GM12878 (cell line): ENCODE measurements around the gene SLC37A1. TPM values are rescaled to one million over a fixed set of nuclear protein-coding genes. Genes with fewer than 3 reads are reported as not detected.

Experiments
- ATAC-seq: fragments of 200-7000 bp; cut with Tn5 transposase; 3 replicates; pipeline ENCODE4 v1.9.1; 2020; ENCODE audit warnings: mild to moderate bottlenecking, moderate library complexity
- BruUV-seq: library from RNA; stranded (reverse); fragments of 400-500 nt; replicated peaks from 2 replicates; lab custom pipeline; 2021; lab: Mats Ljungman, UMichigan
- CTCF ChIA-PET: fragments of 300-600 bp; sonication (Branson Sonifier 250); formaldehyde crosslinking; extraction: SDS; loops from one replicate; lab custom pipeline; 2021; ENCODE audit warnings: inconsistent platforms; lab: Yijun Ruan, JAX
- POLR2A ChIA-PET: fragments of 350-600 bp; formaldehyde crosslinking; extraction: SDS; loops from one replicate; lab custom pipeline; 2021; ENCODE audit warnings: inconsistent platforms; lab: Charles Lee
- RAD21 ChIA-PET: fragments of 300-600 bp; sonication (Branson Sonifier 250); formaldehyde crosslinking; loops from one replicate; lab custom pipeline; 2023; ENCODE audit warnings: antibody characterized with exemption; ENCODE audit not compliant: unreplicated experiment; lab: Charles Lee
- SMC1A ChIA-PET: fragments of 300-600 bp; sonication (Branson Sonifier 250); formaldehyde crosslinking; loops from one replicate; lab custom pipeline; 2023; ENCODE audit not compliant: unreplicated experiment, uncharacterized antibody; lab: Charles Lee
- DNase-seq: peaks from one replicate; pipeline ENCODE4 v3.0.0-alpha.2; 2011; ENCODE audit warnings: low read depth, low spot score
- FAIRE-seq: peaks from 3 replicates; lab custom pipeline; 2011; peaks lifted over from hg19 to GRCh38; lab: Jason Lieb, UNC
- H2AFZ ChIP-seq: 2 replicates; pipeline ENCODE4 v1.6.0; 2011; ENCODE audit warnings: low read depth, low read length, control low read depth; ENCODE audit not compliant: control insufficient read depth
- H3K27ac ChIP-seq: 2 replicates; pipeline ENCODE4 v1.5.1; 2011; ENCODE audit warnings: control low read depth; ENCODE audit not compliant: control insufficient read depth, insufficient read depth
- H3K27me3 ChIP-seq, 2 experiments: replicated peaks in 1 of 2; 2 replicates each; pipeline versions ENCODE4 v1.6.0 to v1.6.1; 2011; ENCODE audit warnings: low read length in 1 of 2; ENCODE audit not compliant: control insufficient read depth in 2 of 2, insufficient read depth in 2 of 2
- H3K36me3 ChIP-seq, 2 experiments: 2 replicates each; pipeline ENCODE4 v1.5.1; 2011; ENCODE audit warnings: low read length in 1 of 2; ENCODE audit not compliant: control insufficient read depth in 2 of 2, insufficient read depth in 2 of 2
- H3K4me1 ChIP-seq: 2 replicates; pipeline ENCODE4 v1.6.1; 2011; ENCODE audit warnings: mild to moderate bottlenecking, low read length, moderate library complexity, mixed read lengths; ENCODE audit not compliant: control insufficient read depth, insufficient read depth
- H3K4me2 ChIP-seq: 2 replicates; pipeline ENCODE4 v1.6.0; 2011; ENCODE audit warnings: control low read depth; ENCODE audit not compliant: control insufficient read depth, insufficient read depth
- H3K4me3 ChIP-seq: fragments of 200-600 bp; sonication (generic); 2 replicates; pipeline ENCODE4 v1.5.1; 2016
- H3K79me2 ChIP-seq: 2 replicates; pipeline ENCODE4 v1.6.0; 2011; ENCODE audit warnings: low read length; ENCODE audit not compliant: control insufficient read depth, insufficient read depth
- H3K9ac ChIP-seq: 2 replicates; pipeline ENCODE4 v1.8.0; 2011; ENCODE audit warnings: low read length, control low read depth, mixed read lengths; ENCODE audit not compliant: control insufficient read depth, insufficient read depth
- H3K9me3 ChIP-seq: replicated peaks from 3 replicates; pipeline ENCODE4 v1.5.1; 2011; ENCODE audit warnings: mild to moderate bottlenecking, low read length; ENCODE audit not compliant: control insufficient read depth, insufficient read depth
- H4K20me1 ChIP-seq: 2 replicates; pipeline ENCODE4 v1.6.0; 2011; ENCODE audit not compliant: control insufficient read depth, insufficient read depth
- ASH2L ChIP-seq: fragments of 300-600, 200-600 bp; sonication (generic); IDR thresholded peaks from 2 replicates; pipeline ENCODE4 v1.6.1; 2017; ENCODE audit warnings: low read depth, mild to moderate bottlenecking, borderline replicate concordance
- BHLHE40 ChIP-seq, 2 experiments: fragments of 450-650 bp in 1 of 2; IDR thresholded peaks; 2 replicates each; pipeline ENCODE4 v1.6.1; 2011 to 2017; ENCODE audit warnings: low read depth in 2 of 2, borderline replicate concordance in 1 of 2, improper control_type of control experiment in 1 of 2, low read length in 1 of 2, mild to moderate bottlenecking in 1 of 2
- CEBPZ ChIP-seq: fragments of 150-350 bp; IDR thresholded peaks from 2 replicates; pipeline ENCODE4 v1.6.1; 2016; ENCODE audit warnings: low read depth, low read length
- EGR1 ChIP-seq, 2 experiments: IDR thresholded peaks; 1 replicate in 1 of 2; 2 replicates in 1 of 2; pipeline ENCODE4 v1.6.1; 2011 to 2012; ENCODE audit warnings: low read depth in 2 of 2, low read length in 2 of 2, borderline replicate concordance in 1 of 2, mild to moderate bottlenecking in 1 of 2, moderate library complexity in 1 of 2
- HDAC2 ChIP-seq: fragments of 200-600 bp; sonication (generic); IDR thresholded peaks from 2 replicates; pipeline ENCODE4 v1.6.1; 2017
- MEF2B ChIP-seq: fragments of 450-650 bp; IDR thresholded peaks from 2 replicates; pipeline ENCODE4 v1.6.1; 2018; ENCODE audit warnings: mild to moderate bottlenecking, moderate library complexity; ENCODE audit not compliant: partially characterized antibody, poor library complexity, severe bottlenecking
- PKNOX1 ChIP-seq: fragments of 450-650 bp; IDR thresholded peaks from 2 replicates; pipeline ENCODE4 v1.6.1; 2016; ENCODE audit warnings: mild to moderate bottlenecking
- POU2F2 ChIP-seq: IDR thresholded peaks from 3 replicates; pipeline ENCODE4 v1.6.1; 2011; ENCODE audit warnings: low read depth, mild to moderate bottlenecking, low read length, borderline replicate concordance
- REST ChIP-seq: IDR thresholded peaks from 2 replicates; pipeline ENCODE4 v1.6.1; 2012; ENCODE audit warnings: mild to moderate bottlenecking, low read depth, low read length
- SIN3A ChIP-seq: IDR thresholded peaks from 2 replicates; pipeline ENCODE4 v1.6.1; 2012; ENCODE audit warnings: low read depth, low read length, improper control_type of control experiment
- WGBS: methylation state at CpG from one replicate; pipeline ENCODE4 v1.1.6; 2016; ENCODE audit warnings: low lambda C conversion rate; ENCODE audit not compliant: insufficient replicate concordance, insufficient coverage; ENCODE audit errors: missing lambda C conversion rate; 5-methylcytosine and 5-hydroxymethylcytosine counted together
- in situ Hi-C: fragments of 300-500 bp; cut with MboI; formaldehyde crosslinking; loops from 9 replicates; pipeline ENCODE4 v1.14.3; 2018; ENCODE audit warnings: mixed read lengths
- intact Hi-C: fragments of 100-400 bp; cut with micrococcal nuclease; formaldehyde crosslinking; loops from one replicate; pipeline ENCODE4 v1.14.2; 2022; ENCODE audit not compliant: unreplicated experiment
- polyA plus RNA-seq, 11 experiments: library from polyadenylated mRNA; depleted of rRNA in 4 of 11; unstranded in 6 of 11; stranded (reverse) in 5 of 11; fragments of >200 nt; fragmentation: Nextera tagmentation in 4 of 11; fragmentation: Illumina TruSeq in 1 of 11; extraction: Ambion mirVana in 4 of 11; extraction: Trizol in 1 of 11; gene quantifications; 1 replicate in 1 of 11; 2 replicates in 10 of 11; pipeline versions ENCODE4 v1.2.1 to v1.2.3, GENCODE V29; 2011 to 2016; ENCODE audit warnings: inconsistent platforms in 2 of 11, missing spikeins in 2 of 11, low read depth in 1 of 11
- total RNA-seq, 4 experiments: library from RNA; depleted of rRNA in 3 of 4; stranded (reverse); fragments of >200 nt in 3 of 4; fragmentation: Illumina TruSeq in 1 of 4; extraction: Trizol in 1 of 4; gene quantifications; 2 replicates each; pipeline versions ENCODE4 v1.2.1 to v1.2.3, GENCODE V29; 2013 to 2021

The SLC37A1 gene
- total and polyA plus RNA-seq, 10 of the 15 experiments (the other 5 are each of a cell fraction or from before 2014, with no cell fraction given) = 1.1 to 35.5 (median 24.4) TPM

- TF ChIP-seq REST = no peak
- TF ChIP-seq EGR1 (IDR thresholded peaks at IDR 0.05; ENCODE audit: borderline replicate concordance in 1 of 2, low read depth in 2 of 2, low read length in 2 of 2) = peak in 1 of 2 experiments; percentile 19; a peak in 1 of 3 replicates
Observed at GRCh38 chr21:42476388-42477331, 37.0 kb upstream of the SLC37A1 start (continued).

GRCh38 chr21:42478504-42478903 is 35.1 kb upstream of the SLC37A1 start:
- intact Hi-C loops (loop anchor here (2.0 kb wide), 1 partner anchor 18 kb away; the partner anchor contains the start of gene RSPH1), in situ Hi-C loops (no loop called here)
- Histone ChIP-seq H3K4me2 (peak overlapping the region; percentile 81), H3K4me3 (peak overlapping the region; percentile 11; the same call in 1 of the 2 replicates), H3K9me3 (no peaks in the 10 kb centered on the region; the same call in 2 of the 3 replicates), H3K79me2 (no peaks in the 10 kb centered on the region), H3K27me3 (no peaks in the 10 kb centered on the region), H4K20me1 (no peaks in the 10 kb centered on the region), H2AFZ (no peak overlapping the region), H3K9ac (no peak overlapping the region), H3K4me1 (peaks cover 48% of the 10 kb centered on the region), H3K36me3 (no peaks in the 10 kb centered on the region), H3K27ac (peak overlapping the region; percentile 20; the same call in 1 of the 2 replicates)
- ChIA-PET SMC1A (interaction anchor here (1.0 to 5.2 kb wide), 21 partner anchors 9 to 168 kb away, joined by 3 to 57 read pairs (median 9); partner anchors contain the start of genes RSPH1 and SLC37A1), RAD21 (interaction anchor here (0.7 to 7.1 kb wide), 16 partner anchors 9 to 239 kb away, joined by 3 to 58 read pairs (median 4); partner anchors contain the start of genes RSPH1 and SLC37A1), POLR2A (interaction anchor here (0.8 to 3.1 kb wide), 6 partner anchors 11 to 63 kb away, joined by 3 to 20 read pairs (median 6); no protein-coding TSS in a partner anchor), CTCF (interaction anchor here (0.7 to 6.4 kb wide), 6 partner anchors 11 to 57 kb away, joined by 3 to 71 read pairs (median 6); partner anchors contain the start of gene RSPH1)
- DNase-seq (peak; percentile 80), ATAC-seq (peak; percentile 51), FAIRE-seq (peak; percentile 92)
- WGBS = 16% methylated on average over 7 of the region's 7 CpGs
- no TSS peak for BruUV-seq
- TF ChIP-seq MEF2B (peak; percentile 53), HDAC2 (no peak), BHLHE40 (IDR thresholded peaks at IDR 0.05; ENCODE audit: borderline replicate concordance in 1 of 2, low read depth in 2 of 2, low read length in 1 of 2) (peak; percentile 44 to 50; a peak in 2 of 4 replicates), SIN3A (0 out of 2 replicates have a peak, but pooled peaks have one; percentile 22), POU2F2 (peak; percentile 71; the same call in 1 of the 3 replicates), ASH2L (no peak), PKNOX1 (peak; percentile 77), CEBPZ (no peak)
